GM12864 (cell line): ENCODE data around the gene CCL5.

Experiments used
- DNase-seq: peaks from one replicate; pipeline ENCODE4 v3.0.0-alpha.2; 2011; ENCODE audit warnings: low read depth
- H3K4me3 ChIP-seq: 2 replicates; pipeline ENCODE4 v1.5.1; 2011; ENCODE audit warnings: mild to moderate bottlenecking, low read depth, low read length, control low read depth
- CTCF ChIP-seq: IDR thresholded peaks from 2 replicates; pipeline ENCODE4 v1.5.1; 2011; ENCODE audit warnings: low read depth, mild to moderate bottlenecking, moderate library complexity, low read length, control low read depth, inconsistent platforms; ENCODE audit errors: missing control alignments

The CCL5 gene

GRCh38 chr17:35865412-35866340 is 14.5 kb downstream of the CCL5 start:
- DNase-seq: no peak
- H3K4me3 ChIP-seq: no peak overlapping the region
- no peak for TF ChIP-seq CTCF

- TF ChIP-seq CTCF: no peak
- DNase-seq: no peak
- H3K4me3 ChIP-seq: no peak overlapping the region
These were observed 15.3 kb downstream of the CCL5 start for GRCh38 chr17:35864853-35865252.

- no peak overlapping the region for H3K4me3 ChIP-seq
- no peak for TF ChIP-seq CTCF
- no peak for DNase-seq
These were observed 23.6 kb downstream of the CCL5 start for GRCh38 chr17:35856603-35857002.

GRCh38 chr17:35855965-35856364 is 24.2 kb downstream of the CCL5 start:
- no peak for TF ChIP-seq CTCF
- H3K4me3 ChIP-seq: no peak overlapping the region
- DNase-seq: no peak

- DNase-seq: peak; percentile 43
- no peak overlapping the region for H3K4me3 ChIP-seq
These were observed 30.5 kb downstream of the CCL5 start for GRCh38 chr17:35849469-35850348.

More at GRCh38 chr17:35849469-35850348, 30.5 kb downstream of the CCL5 start:
- peak; percentile 83 for TF ChIP-seq CTCF
